Ovary (tissue), 9 donors: ENCODE data around the gene ARHGEF18. TPM values are rescaled to one million over a fixed set of nuclear protein-coding genes. Genes with fewer than 3 reads are reported as not detected.
A peak's percentile ranks its signal among the peaks of the same experiment; 100 is the strongest.

Source experiments
- DNase-seq, 5 donors: peaks; one replicate each; pipeline ENCODE4 v3.0.0-alpha.2; 2019 to 2020
- H3K27ac ChIP-seq, 2 donors: fragments of 200-600 bp; one replicate each; pipeline versions ENCODE4 v1.5.1 to v1.8.0; 2019 to 2022
- H3K27me3 ChIP-seq: fragments of 200-600 bp; one replicate; pipeline ENCODE4 v1.8.0; 2022
- H3K36me3 ChIP-seq: fragments of 200-600 bp; sonication (generic); one replicate; pipeline ENCODE4 v1.5.1; 2019
- H3K4me1 ChIP-seq: one replicate; pipeline ENCODE4 v1.8.1; 2013; ENCODE audit warnings: mild to moderate bottlenecking, moderate library complexity; ENCODE audit not compliant: insufficient read depth
- H3K4me3 ChIP-seq: fragments of 200-600 bp; sonication (generic); one replicate; pipeline ENCODE4 v1.5.1; 2017
- H3K9me3 ChIP-seq, 2 donors: fragments of 200-600 bp in 1 of 2; sonication (generic) in 1 of 2; one replicate each; pipeline versions ENCODE4 v1.5.1 to v1.8.1; 2013 to 2019; ENCODE audit warnings: mild to moderate bottlenecking in 1 of 2, moderate library complexity in 1 of 2
- CTCF ChIP-seq, 3 donors: fragments of 450-650 bp in 2 of 3; fragments of 200-600 bp in 1 of 3; IDR thresholded peaks; one replicate each; pipeline versions ENCODE4 v1.5.1 to v1.8.0; 2016 to 2022; ENCODE audit warnings: antibody characterized with exemption in 3 of 3, mild to moderate bottlenecking in 1 of 3
- EP300 ChIP-seq: sonication (generic); formaldehyde crosslinking; IDR thresholded peaks from one replicate; pipeline ENCODE4 v1.6.1; 2017; ENCODE audit warnings: antibody characterized with exemption
- POLR2A ChIP-seq: fragments of 450-650 bp; IDR thresholded peaks from one replicate; pipeline ENCODE4 v1.6.1; 2017; ENCODE audit warnings: antibody characterized with exemption, mild to moderate bottlenecking, moderate library complexity
- whole genome bisulfite sequencing, 3 donors: extraction: QIAGEN DNeasy Blood & Tissue Kit in 1 of 3; methylation state at CpG; one replicate each; pipeline versions ENCODE4 v1.1.5 to v1.1.7; 2013 to 2017; 5-methylcytosine and 5-hydroxymethylcytosine counted together
- intact Hi-C, 4 donors: fragments of 100-400 bp; cut with DNase I; formaldehyde crosslinking; loops; one replicate each; pipeline versions ENCODE4 v1.11.0 to v1.15.1; 2022 to 2023
- polyA plus RNA-seq, 2 donors: library from polyadenylated mRNA; stranded (reverse); fragments of 200-250 nt in 1 of 2; fragments of 350-450 nt in 1 of 2; fragmentation: Illumina TruSeq in 1 of 2; extraction: RNeasy Lipid Tissue Mini Kit (QIAGEN cat#74804) in 1 of 2; gene quantifications; one replicate each; pipeline ENCODE4 v1.2.3, GENCODE V29; 2013 to 2014
- total RNA-seq, 7 donors: library from RNA; depleted of rRNA in 2 of 7; stranded (reverse); fragments of >200 nt in 2 of 7; fragmentation: NEBNext Ultra II Directional in 3 of 7; extraction: Animal tissue kit (Norgen Biotek cat#: 25700) in 3 of 7; gene quantifications; one replicate each; pipeline versions ENCODE4 v1.1.0 to v1.2.4, GENCODE V29; 2016 to 2023
- donor health status: DM: no; HTN: no; CAD: no; lungs with moderate emphysema.
- donor health status: DM: no; HTN: no; CAD: no.
- donor health status: Bipolar disorder and iron deficiency.
- donor health status: DM: yes; HTN: yes; CAD: no.
- donor health status: DM: no; HTN: no; CAD: no.
- donor health status: DM: yes; HTN: yes; CAD: no.

The ARHGEF18 gene
- total and polyA plus RNA-seq, 9 donors: 2.5 to 31.6 (median 24.9) TPM

- TF ChIP-seq EP300: no peak
- no peak for TF ChIP-seq POLR2A
- no peak for TF ChIP-seq CTCF (IDR thresholded peaks at IDR 0.05)
- no peaks in the 10 kb centered on the region for H3K36me3 ChIP-seq
- no peak for DNase-seq
- H3K4me1 ChIP-seq: peaks cover 4% of the 10 kb centered on the region
- WGBS, 3 donors: 1 to 3% (median 2%) methylated on average over 23 to 28 of the region's 28 CpGs
- H3K27me3 ChIP-seq: no peaks in the 10 kb centered on the region
- H3K27ac ChIP-seq: no peak overlapping the region
- no peaks in the 10 kb centered on the region for H3K9me3 ChIP-seq
- H3K4me3 ChIP-seq: peak overlapping the region; percentile 94
- intact Hi-C loops: loop anchor here in 3 of 4 donors (10.0 kb wide), 3 partner anchors 129 to 149 kb away; partner anchors contain the start of genes MCOLN1 (in 1 of the 3) and PNPLA6 (in 1 of the 3)
Observed at GRCh38 chr19:7395360-7396066, 46.8 kb downstream of the ARHGEF18 start.

GRCh38 chr19:7397687-7398086 lies 49.0 kb downstream of the ARHGEF18 start:
- no peak overlapping the region for H3K27ac ChIP-seq
- H3K4me3 ChIP-seq: no peak overlapping the region
- H3K27me3 ChIP-seq: no peaks in the 10 kb centered on the region
- H3K9me3 ChIP-seq: no peaks in the 10 kb centered on the region
- DNase-seq: no peak
- TF ChIP-seq CTCF (IDR thresholded peaks at IDR 0.05) (no peak), POLR2A (no peak), EP300 (no peak)
- peaks cover 4% of the 10 kb centered on the region for H3K4me1 ChIP-seq
- whole genome bisulfite sequencing, 3 donors: 66 to 77% (median 67%) methylated on average over 9 of the region's 9 CpGs
- H3K36me3 ChIP-seq: no peaks in the 10 kb centered on the region
- intact Hi-C loops: loop anchor here in 3 of 4 donors (10.0 kb wide), 3 partner anchors 127 to 147 kb away; partner anchors contain the start of genes MCOLN1 (in 1 of the 3) and PNPLA6 (in 1 of the 3)

Other genes with a start within 250 kb of the ARHGEF18 start
- gene INSR, start 54.5 kb upstream of the ARHGEF18 start, total RNA-seq: 100 to 1,000 TPM in 4 of 7 donors, 10 to 100 TPM in 3; 77.2 to 203 (median 113) TPM
- gene INSR, start 54.5 kb upstream of the ARHGEF18 start, polyA plus RNA-seq: 10 to 100 TPM; 30.2 to 42.2 TPM
- 1 to 10 TPM; 2.8 to 5.1 (median 3.7) TPM for gene PEX11G, start 140.1 kb downstream of the ARHGEF18 start, total RNA-seq
- gene PEX11G, start 140.1 kb downstream of the ARHGEF18 start, polyA plus RNA-seq: 1 to 10 TPM in 1 of 2 donors, under 1 TPM in 1; 0.40 to 6.0 TPM
- 100 to 1,000 TPM in 2 of 7 donors, 10 to 100 TPM in 5; 55.0 to 112 (median 88.2) TPM for gene ZNF358, start 167.2 kb downstream of the ARHGEF18 start, total RNA-seq
- 10 to 100 TPM in 1 of 2 donors, 1 to 10 TPM in 1; 9.2 to 91.7 TPM for gene ZNF358, start 167.2 kb downstream of the ARHGEF18 start, polyA plus RNA-seq
- gene MCOLN1, start 173.7 kb downstream of the ARHGEF18 start, total RNA-seq: 10 to 100 TPM in 6 of 7 donors, 1 to 10 TPM in 1; 9.2 to 18.9 (median 13.6) TPM
- 10 to 100 TPM in 1 of 2 donors, 1 to 10 TPM in 1; 6.1 to 20.4 TPM for gene MCOLN1, start 173.7 kb downstream of the ARHGEF18 start, polyA plus RNA-seq
- 10 to 100 TPM; 31.0 to 69.1 (median 60.1) TPM for gene PNPLA6, start 186.8 kb downstream of the ARHGEF18 start, total RNA-seq
- gene PNPLA6, start 186.8 kb downstream of the ARHGEF18 start, polyA plus RNA-seq: 10 to 100 TPM; 19.0 to 30.6 TPM
- 1 to 10 TPM in 4 of 7 donors, under 1 TPM in 3; 0.08 to 8.2 (median 1.9) TPM for gene CAMSAP3, start 246.9 kb downstream of the ARHGEF18 start, total RNA-seq
- 1 to 10 TPM in 1 of 2 donors, under 1 TPM in 1; 0.57 to 1.4 TPM for gene CAMSAP3, start 246.9 kb downstream of the ARHGEF18 start, polyA plus RNA-seq